Fibroblast of pulmonary artery (primary cell): ENCODE measurements around the gene CACNA1D.

Experiments used
- DNase-seq: peaks from one replicate; pipeline ENCODE4 v3.0.0-alpha.2; 2010; ENCODE audit warnings: low read depth
- H3K4me3 ChIP-seq: replicated peaks from 2 replicates; pipeline ENCODE4 v1.5.1; 2011; ENCODE audit warnings: low read depth, mild to moderate bottlenecking, control low read depth, low read length, moderate library complexity
- TF ChIP-seq, protein P1 (sequence below): IDR thresholded peaks from 2 replicates; pipeline ENCODE4 v1.5.1; 2011; ENCODE audit warnings: mild to moderate bottlenecking, control low read depth, low read length, inconsistent platforms; ENCODE audit errors: missing control alignments

CACNA1D gene

DNA sequence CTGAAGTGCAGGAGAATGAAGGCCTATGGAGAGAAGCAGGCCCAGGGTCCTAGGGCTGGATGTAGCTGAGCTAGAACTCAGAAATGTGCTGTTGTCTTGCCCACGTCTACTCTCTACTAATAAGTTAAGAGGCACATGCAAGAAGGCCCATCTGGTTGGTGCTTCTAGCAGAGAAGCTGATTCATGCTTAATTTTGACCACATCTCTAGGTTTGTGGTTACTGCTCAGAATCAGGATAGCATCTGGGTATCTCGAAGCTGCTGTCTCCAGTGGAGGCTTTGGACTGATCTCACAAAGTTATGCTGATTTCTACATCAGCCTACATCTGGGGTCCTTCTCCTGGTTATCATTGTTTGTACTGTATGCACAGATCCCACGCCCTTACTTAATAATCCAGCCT, 87.3 kb downstream of the CACNA1D start:
- no peak for DNase-seq
- H3K4me3 ChIP-seq, result no peak overlapping the region
- TF ChIP-seq, protein P1, sequence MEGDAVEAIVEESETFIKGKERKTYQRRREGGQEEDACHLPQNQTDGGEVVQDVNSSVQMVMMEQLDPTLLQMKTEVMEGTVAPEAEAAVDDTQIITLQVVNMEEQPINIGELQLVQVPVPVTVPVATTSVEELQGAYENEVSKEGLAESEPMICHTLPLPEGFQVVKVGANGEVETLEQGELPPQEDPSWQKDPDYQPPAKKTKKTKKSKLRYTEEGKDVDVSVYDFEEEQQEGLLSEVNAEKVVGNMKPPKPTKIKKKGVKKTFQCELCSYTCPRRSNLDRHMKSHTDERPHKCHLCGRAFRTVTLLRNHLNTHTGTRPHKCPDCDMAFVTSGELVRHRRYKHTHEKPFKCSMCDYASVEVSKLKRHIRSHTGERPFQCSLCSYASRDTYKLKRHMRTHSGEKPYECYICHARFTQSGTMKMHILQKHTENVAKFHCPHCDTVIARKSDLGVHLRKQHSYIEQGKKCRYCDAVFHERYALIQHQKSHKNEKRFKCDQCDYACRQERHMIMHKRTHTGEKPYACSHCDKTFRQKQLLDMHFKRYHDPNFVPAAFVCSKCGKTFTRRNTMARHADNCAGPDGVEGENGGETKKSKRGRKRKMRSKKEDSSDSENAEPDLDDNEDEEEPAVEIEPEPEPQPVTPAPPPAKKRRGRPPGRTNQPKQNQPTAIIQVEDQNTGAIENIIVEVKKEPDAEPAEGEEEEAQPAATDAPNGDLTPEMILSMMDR, result no peak

DNA sequence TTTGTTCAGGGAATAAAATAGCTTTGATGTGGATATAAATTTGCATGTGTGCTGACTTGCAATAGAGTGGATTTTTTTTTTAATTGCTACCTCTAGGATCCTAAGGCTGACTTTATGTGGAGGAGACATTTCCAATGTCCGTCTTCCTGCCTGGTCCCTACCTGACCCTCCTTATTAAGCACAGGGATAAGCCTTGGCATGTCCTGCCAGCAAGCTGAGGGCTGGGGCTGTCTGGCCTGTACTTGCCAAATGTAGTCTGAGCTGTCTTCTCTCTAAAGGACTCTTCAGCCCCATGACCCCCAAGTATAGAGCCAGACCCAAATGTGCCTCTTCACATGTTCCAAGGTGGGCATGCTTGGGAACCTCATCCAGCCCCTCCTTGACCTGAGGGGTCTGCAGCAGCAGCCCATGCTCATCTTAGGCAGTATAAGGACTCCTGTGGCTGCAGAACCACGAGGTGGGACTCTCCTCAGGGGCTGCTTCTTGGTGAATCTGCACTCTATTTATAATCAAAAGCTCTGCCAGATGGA, 88.8 kb downstream of the CACNA1D start:
- H3K4me3 ChIP-seq, result no peak overlapping the region
- no peak for DNase-seq
- TF ChIP-seq, protein P1, result no peak

DNA sequence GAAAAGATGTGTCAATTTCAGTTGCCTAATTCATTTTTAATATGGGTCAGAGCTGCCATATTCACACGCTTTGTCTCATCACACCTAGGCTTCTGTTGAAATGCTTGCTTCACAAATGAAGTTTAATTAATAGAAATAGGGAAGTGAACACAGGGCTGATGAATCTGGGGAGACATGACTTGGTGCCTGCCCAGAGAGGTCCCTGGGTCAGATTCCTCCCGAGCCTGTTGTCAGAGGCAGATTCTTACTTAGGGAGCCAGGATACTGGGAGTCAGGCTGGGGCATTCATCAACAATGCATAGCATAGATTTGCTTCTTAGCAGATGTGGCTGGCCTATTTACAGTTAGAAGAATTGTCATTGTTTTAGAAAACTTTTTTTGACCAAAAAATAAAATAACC, 90.6 kb downstream of the CACNA1D start:
- no peak overlapping the region for H3K4me3 ChIP-seq
- TF ChIP-seq, protein P1, result no peak
- no peak for DNase-seq

DNA sequence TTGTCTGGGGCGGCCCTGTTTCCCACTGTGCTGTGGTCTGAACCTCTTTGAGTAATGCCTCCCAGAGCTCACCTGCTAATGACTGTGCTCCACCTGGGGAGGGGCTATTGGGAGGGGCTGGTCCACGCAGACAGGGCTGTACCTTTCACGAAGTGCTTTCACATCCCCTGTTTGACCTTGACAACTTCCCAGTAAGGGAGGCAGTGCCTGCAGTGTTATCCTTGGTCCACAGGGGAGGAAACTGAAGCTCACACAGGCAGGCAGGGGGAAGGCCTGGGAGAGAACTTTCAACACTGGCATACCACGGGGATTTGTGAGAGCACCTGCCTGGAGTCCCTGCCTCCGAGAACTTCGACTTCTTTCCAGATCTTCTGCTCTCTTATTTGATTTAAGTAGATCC, 91.2 kb downstream of the CACNA1D start:
- TF ChIP-seq, protein P1, result no peak
- H3K4me3 ChIP-seq, result no peak overlapping the region
- DNase-seq, result no peak

DNA sequence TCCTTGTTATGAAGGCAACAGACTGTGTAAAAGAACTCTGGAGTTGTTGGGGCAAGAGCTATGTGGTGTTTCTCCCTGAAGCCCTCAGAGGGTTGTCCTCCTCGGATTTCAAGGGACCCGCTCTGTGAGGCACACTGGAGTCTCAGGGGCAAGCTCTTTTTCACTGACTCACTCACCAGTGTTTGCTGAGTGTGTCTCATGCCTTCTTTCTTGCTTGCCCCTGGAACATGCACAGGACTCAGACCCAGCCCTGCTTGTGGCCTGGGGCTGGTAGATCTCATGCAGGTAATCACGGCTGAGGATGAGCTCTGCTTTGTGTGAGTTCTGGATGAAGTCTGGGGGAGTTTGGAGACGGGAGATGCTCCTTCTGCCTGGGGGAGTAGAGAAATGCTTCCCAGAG, 93.7 kb downstream of the CACNA1D start:
- H3K4me3 ChIP-seq, result no peak overlapping the region
- TF ChIP-seq, protein P1, result no peak
- DNase-seq, result no peak

DNA sequence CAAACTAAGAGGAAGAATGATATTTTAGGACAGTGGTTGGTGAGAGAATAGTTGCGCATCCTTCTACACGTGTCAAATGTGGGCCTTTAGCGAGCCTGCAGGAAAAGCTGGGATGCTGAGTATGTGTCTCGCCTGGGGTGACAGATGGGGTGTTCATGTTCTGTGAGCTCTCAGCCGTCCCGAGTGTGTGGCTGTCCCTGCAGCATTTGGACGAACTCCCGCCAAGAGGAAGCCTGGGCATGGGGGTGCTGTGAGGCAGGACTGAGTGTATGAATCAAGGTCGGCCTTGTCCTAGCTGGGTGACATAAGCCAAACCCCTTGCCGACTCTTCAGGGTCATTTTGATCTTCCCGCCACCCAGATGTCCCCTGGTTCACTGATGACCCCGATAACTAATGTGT, 94.8 kb downstream of the CACNA1D start:
- TF ChIP-seq, protein P1, result no peak
- no peak overlapping the region for H3K4me3 ChIP-seq
- DNase-seq, result no peak

DNA sequence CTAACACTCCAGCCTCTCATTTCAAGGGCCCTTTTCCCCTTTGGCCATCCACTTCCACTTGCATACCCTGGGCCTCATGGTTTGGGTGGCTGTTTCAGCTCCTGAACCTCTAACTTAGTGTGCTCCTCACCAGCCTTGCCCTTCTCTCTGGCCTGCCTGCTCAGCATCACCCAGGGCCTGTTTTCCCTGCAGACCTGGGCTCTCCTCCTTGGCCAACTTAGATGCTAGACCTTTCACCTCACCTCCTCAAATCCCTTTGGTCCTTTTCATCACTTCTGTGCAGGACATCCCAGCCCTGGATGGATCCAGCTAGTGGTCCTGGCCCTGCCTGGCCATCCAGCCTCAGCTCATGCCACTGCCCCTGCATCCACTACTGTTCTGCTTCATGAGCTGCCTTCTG, 95.4 kb downstream of the CACNA1D start:
- DNase-seq, result no peak
- H3K4me3 ChIP-seq, result no peak overlapping the region
- TF ChIP-seq, protein P1, result no peak
